Measurements from ENCODE around the gene LYRM7. TPM values are rescaled to one million over a fixed set of nuclear protein-coding genes. Genes with fewer than 3 reads are reported as not detected.
"Not testable (repeated sequence)": the region's sequence is repeated elsewhere in the genome, so short reads cannot be mapped to it uniquely, and the experiment has no call there.

Gene LYRM7
- total RNA-seq, 1 experiment from 2014 or later, result 7.5 TPM

DNA sequence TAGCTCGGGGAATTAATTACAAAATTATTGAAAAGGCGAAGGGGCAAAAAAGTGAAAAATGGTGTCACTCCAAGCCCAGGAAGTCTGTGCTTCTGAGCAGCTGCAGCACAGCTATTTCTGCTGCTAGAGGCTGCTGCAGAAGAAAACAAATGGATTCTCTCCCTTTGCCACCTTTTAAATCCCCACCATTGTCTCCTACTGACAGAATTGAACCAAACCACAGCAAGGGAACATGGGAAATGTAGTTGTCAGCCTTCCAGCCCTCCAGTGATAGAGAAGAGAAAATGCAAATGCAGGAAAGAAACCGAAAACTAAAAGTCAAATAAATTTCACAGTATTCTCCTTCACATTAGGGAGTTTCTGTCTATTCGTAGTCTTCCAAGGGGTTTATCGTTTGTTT, 59.7 kb downstream of the LYRM7 start:
- in situ Hi-C loops (cut with HindIII; ENCODE audit: low pct_unique_long_range_greater_than_20kb, low sequenced_read_pairs), result no loop called here
- peak; percentile 58 for DNase-seq (ENCODE audit: low read depth, low spot score)

DNA sequence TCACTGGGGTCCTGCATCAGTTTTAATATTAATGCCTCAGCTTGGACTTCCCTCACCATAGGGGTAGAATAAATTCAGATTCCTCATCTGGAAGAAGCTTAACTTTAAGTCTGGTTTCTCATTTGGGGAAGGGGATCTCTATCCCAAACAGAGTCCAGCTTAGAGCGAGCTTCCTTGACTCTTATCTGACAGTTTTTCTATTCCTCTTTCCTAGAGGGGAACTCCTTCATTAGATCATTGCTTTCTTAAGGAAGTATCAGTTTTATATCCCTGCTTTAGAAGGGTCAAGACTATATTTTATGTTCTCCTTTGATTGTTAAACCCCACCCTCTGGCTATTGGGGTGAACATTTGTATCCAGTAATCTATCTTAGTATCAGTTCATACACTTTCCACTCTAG, 68.9 kb downstream of the LYRM7 start:
- DNase-seq (ENCODE audit: low read depth, low spot score), result no peak
- in situ Hi-C loops (cut with HindIII; ENCODE audit: low pct_unique_long_range_greater_than_20kb, low sequenced_read_pairs), result no loop called here

DNA sequence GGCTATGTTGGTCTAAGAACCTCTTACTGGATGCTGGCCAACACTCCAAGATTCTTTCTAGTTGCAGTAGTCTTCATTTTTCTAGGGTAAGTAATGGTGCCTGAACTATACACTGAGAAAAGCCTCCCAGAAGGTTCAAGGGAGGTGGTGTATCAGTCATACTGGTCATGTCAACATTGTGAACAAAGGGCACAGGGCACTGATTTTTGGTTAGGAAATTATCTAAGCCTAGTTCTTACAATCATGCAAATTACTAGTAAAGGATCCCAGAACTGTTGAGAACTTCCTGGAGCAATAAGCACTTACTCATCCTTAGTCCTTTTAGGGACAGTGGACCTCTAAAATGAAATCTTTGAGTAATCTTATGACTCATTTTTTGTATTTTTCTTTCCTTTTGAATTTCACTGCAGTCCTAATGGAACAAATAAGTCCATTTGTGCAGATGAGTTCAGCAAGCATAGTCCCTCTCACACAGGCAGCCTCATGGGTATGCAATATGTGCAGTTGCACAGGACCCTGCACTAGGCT, 72.0 kb downstream of the LYRM7 start:
- in situ Hi-C loops (cut with HindIII; ENCODE audit: low pct_unique_long_range_greater_than_20kb, low sequenced_read_pairs), result no loop called here
- DNase-seq (ENCODE audit: low read depth, low spot score), result no peak

DNA sequence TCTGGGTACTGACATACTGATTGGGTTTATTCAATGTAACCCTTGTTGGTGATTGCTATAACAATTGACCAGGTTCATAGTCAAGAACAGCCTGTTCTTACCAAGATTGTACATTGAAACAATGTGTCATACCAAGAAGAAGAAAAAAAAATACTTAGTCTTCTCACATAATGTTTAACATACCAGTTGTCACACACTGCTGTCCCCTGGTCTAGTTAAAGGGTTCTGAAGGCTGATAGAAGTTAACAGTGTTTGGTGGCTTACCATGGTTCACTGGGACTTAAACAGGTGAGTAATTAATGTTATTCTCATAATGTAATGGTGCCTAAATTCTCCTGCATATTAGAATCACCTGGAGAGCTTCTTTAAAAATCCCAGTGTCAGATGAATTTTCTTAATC, 74.6 kb downstream of the LYRM7 start:
- in situ Hi-C loops (cut with HindIII; ENCODE audit: low pct_unique_long_range_greater_than_20kb, low sequenced_read_pairs), result no loop called here
- no peak for DNase-seq (ENCODE audit: low read depth, low spot score)

DNA sequence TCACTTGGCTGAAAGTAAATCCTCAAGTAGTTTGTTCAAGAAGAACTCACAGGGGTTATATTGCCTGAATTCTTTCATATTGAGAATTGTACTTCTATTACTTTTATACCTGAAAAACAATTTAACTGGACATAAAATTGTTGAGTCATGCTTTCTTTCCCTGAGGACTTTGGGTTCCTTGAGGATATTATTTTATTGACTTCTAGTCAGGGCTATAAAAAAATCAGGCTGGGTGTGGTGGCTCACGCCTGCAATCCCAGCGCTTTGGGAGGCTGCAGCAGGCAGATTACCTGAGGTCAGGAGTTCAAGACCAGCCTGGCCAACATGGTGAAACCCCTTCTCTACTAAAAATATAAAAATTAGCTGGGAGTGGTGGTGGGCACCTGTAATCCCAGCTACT, 75.2 kb downstream of the LYRM7 start:
- no peak for DNase-seq (ENCODE audit: low read depth, low spot score)
- in situ Hi-C loops (cut with HindIII; ENCODE audit: low pct_unique_long_range_greater_than_20kb, low sequenced_read_pairs), result no loop called here

DNA sequence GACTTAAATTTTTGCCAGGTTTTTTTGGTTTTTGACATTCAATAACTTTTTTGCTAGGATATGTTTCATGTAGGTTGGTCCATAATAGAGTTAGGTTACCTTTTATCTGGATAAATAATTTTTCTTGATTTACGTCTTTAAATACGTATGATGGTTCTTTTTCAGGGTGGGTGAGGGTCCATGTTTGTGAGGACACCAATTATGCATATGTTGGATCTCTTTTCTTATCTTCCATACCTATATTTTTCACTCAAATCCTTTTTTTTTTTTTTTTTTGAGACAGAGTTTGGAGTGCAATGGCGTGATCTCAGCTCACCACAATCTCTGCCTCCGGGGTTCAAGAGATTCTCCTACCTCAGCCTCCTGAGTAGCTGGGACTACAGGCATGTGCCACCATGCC, 75.8 kb downstream of the LYRM7 start:
- no peak for DNase-seq (ENCODE audit: low read depth, low spot score)
- in situ Hi-C loops (cut with HindIII; ENCODE audit: low pct_unique_long_range_greater_than_20kb, low sequenced_read_pairs), result no loop called here

DNA sequence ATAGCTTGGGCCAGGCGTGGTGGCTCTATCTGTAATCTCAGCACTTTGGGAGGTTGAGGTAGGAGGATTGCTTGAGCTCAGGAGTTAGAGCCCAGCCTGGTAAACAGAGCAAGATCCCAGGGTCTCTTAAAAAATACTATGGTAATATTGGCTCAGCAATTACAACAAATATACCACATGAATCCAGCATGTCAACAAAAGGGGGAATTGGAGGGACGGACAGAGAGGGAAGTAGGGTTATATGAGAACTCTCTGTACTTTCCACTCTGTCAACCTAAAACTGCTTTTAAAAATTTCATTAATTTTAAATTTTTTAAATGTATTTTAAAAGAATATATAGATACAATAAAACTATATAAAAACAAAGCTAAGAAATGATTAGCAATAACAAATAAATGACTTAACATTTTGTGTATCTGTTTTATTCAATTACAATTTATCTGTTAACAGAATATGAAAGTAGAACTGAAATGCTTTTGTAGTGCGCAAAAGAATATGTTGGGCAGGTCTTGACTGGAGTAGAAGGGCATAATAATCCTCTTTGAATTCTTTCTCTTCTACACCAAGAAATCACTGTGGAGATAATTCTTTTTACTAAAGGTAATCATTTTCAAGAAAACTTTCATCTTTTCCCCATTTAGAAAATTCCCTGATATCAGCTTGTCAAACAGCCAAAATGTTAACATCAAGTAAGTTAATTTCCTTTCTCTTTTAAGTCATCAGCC, 80.2 kb downstream of the LYRM7 start:
- in situ Hi-C loops (cut with HindIII; ENCODE audit: low pct_unique_long_range_greater_than_20kb, low sequenced_read_pairs), result no loop called here
- no peak for DNase-seq (ENCODE audit: low read depth, low spot score)

DNA sequence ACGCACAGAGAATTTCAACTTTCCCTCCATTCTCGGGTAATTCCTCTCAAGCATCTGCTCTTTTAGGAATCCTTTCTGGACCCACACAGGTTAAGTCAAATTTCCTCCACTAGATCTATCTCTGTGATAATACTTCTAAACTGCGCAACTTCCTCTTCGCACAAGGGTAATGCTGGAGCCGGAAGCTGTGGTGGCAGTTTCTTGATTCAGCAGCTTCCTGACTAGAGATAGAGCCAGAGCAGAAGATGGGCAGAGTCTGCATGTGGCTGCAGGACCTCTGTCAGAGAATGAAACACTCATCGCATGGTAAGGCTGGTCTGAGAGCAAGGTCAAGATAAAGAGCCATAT, 82.1 kb downstream of the LYRM7 start:
- DNase-seq (ENCODE audit: low read depth, low spot score), result no peak
- in situ Hi-C loops (cut with HindIII; ENCODE audit: low pct_unique_long_range_greater_than_20kb, low sequenced_read_pairs), result no loop called here

DNA sequence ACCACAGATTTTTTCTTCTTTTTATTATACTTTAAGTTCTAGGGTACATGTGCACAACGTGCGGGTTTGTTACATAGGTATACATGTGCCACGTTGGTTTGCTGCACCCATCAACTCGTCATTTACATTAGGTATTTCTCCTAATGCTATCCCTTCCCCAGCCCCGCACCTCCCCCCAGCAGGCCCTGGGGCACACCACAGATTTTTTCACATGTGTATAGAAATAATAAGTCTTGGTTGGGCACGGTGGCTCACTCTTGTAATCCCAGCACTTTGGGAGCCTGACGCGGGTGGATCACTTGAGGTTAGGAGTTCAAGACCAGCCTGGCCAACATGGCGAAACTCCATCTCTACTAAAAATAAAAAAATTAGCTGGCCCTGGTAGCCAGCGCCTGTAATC, 83.3 kb downstream of the LYRM7 start:
- DNase-seq (ENCODE audit: low read depth, low spot score); in situ Hi-C loops (cut with HindIII; ENCODE audit: low pct_unique_long_range_greater_than_20kb, low sequenced_read_pairs): not testable (repeated sequence)

DNA sequence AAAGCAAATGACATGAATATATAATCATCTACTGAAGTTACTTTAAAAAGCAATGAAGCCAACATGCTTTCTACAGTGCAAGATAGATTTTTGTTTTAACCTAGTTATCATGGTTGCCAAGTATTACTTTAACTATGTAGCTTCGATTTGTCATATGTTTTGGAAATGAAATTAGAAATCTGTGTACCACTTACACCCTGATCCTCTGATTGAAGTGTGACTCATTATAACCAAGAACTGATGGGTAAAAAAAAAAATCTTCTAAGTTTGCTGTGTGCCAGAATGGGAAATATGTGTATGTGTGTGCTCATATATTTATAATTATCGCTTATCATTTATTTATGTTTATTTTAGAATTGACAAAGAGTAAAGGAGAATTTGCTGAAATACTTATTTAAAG, 84.0 kb downstream of the LYRM7 start:
- in situ Hi-C loops (cut with HindIII; ENCODE audit: low pct_unique_long_range_greater_than_20kb, low sequenced_read_pairs), result no loop called here

More for the DNA sequence above, 84.0 kb downstream of the LYRM7 start:
- no peak for DNase-seq (ENCODE audit: low read depth, low spot score)

Other genes starting within 250 kb of the LYRM7 start
- 188 and 229 TPM in 2 replicates for gene HINT1, start 5.7 kb upstream of the LYRM7 start, total RNA-seq (2014; rRNA removed; shearing (Covaris generic))
- gene CDC42SE2, start 93.1 kb downstream of the LYRM7 start, total RNA-seq (2014; rRNA removed; shearing (Covaris generic)), result 22.1 and 25.2 TPM in 2 replicates